GM23248 (cell line): ENCODE measurements around the gene TAS2R3. TPM values are rescaled to one million over a fixed set of nuclear protein-coding genes. Genes with fewer than 3 reads are reported as not detected.

ENCODE experiments used
- DNase-seq: peaks from one replicate; pipeline ENCODE4 v3.0.0-alpha.2; 2015
- H2AFZ ChIP-seq: fragments of 200-600 bp; sonication (generic); 2 replicates; pipeline ENCODE4 v1.6.1; 2016; ENCODE audit warnings: antibody characterized with exemption
- H3F3A ChIP-seq: fragments of 200-600 bp; sonication (generic); 2 replicates; pipeline ENCODE4 v1.6.1; 2016; ENCODE audit warnings: mild to moderate bottlenecking, antibody characterized with exemption, mixed run types; ENCODE audit not compliant: insufficient read depth
- H3K27ac ChIP-seq: fragments of 200-600 bp; sonication (generic); 2 replicates; pipeline ENCODE4 v1.5.1; 2016; ENCODE audit warnings: mild to moderate bottlenecking
- H3K27me3 ChIP-seq: fragments of 200-600 bp; sonication (generic); replicated peaks from 2 replicates; pipeline ENCODE4 v1.6.1; 2016; ENCODE audit warnings: mild to moderate bottlenecking; ENCODE audit not compliant: insufficient read depth
- H3K36me3 ChIP-seq: fragments of 200-600 bp; sonication (generic); 2 replicates; pipeline ENCODE4 v1.6.1; 2016; ENCODE audit warnings: low read depth, mild to moderate bottlenecking
- H3K4me1 ChIP-seq: fragments of 200-600 bp; sonication (generic); 2 replicates; pipeline ENCODE4 v1.6.1; 2016; ENCODE audit warnings: mild to moderate bottlenecking; ENCODE audit not compliant: insufficient read depth
- H3K4me2 ChIP-seq: fragments of 200-600 bp; sonication (generic); one replicate; pipeline ENCODE4 v1.6.1; 2016; ENCODE audit warnings: mild to moderate bottlenecking; ENCODE audit not compliant: unreplicated experiment
- H3K4me3 ChIP-seq: fragments of 200-600 bp; sonication (generic); 2 replicates; pipeline ENCODE4 v1.5.1; 2016; ENCODE audit warnings: mild to moderate bottlenecking
- H3K79me2 ChIP-seq: fragments of 200-600 bp; sonication (generic); 2 replicates; pipeline ENCODE4 v1.6.1; 2016; ENCODE audit warnings: mild to moderate bottlenecking; ENCODE audit not compliant: insufficient read depth
- H3K9ac ChIP-seq: fragments of 200-600 bp; sonication (generic); 2 replicates; pipeline ENCODE4 v1.6.1; 2016; ENCODE audit warnings: mild to moderate bottlenecking
- H3K9me2 ChIP-seq: fragments of 200-600 bp; sonication (generic); 2 replicates; pipeline ENCODE4 v1.6.1; 2016; ENCODE audit warnings: mixed run types, mild to moderate bottlenecking, moderate library complexity; ENCODE audit not compliant: insufficient read depth
- H3K9me3 ChIP-seq: fragments of 200-600 bp; sonication (generic); one replicate; pipeline ENCODE4 v1.6.1; 2017; ENCODE audit warnings: low read depth
- H4K20me1 ChIP-seq: fragments of 200-600 bp; sonication (generic); 2 replicates; pipeline ENCODE4 v1.6.0; 2016; ENCODE audit not compliant: insufficient read depth
- EZH2 ChIP-seq: fragments of 200-600 bp; sonication (generic); IDR thresholded peaks from 2 replicates; pipeline ENCODE4 v1.6.1; 2018; ENCODE audit warnings: antibody characterized with exemption, mild to moderate bottlenecking; ENCODE audit not compliant: insufficient read depth, poor library complexity, severe bottlenecking
- EZH2phosphoT487 ChIP-seq: fragments of 200-600 bp; sonication (generic); IDR thresholded peaks from 2 replicates; pipeline ENCODE4 v1.6.1; 2018; ENCODE audit warnings: antibody characterized with exemption, moderate library complexity, mild to moderate bottlenecking, low read depth; ENCODE audit not compliant: insufficient read depth
- WGBS, 2 experiments: methylation state at CpG; one replicate each; pipeline ENCODE4 v1.1.6; 2015 to 2017; ENCODE audit warnings: low lambda C conversion rate in 2 of 2, low coverage in 1 of 2; ENCODE audit errors: missing lambda C conversion rate in 2 of 2; 5-methylcytosine and 5-hydroxymethylcytosine counted together
- in situ Hi-C: fragments of 300-500 bp; cut with MboI; formaldehyde crosslinking; loops from 2 replicates; pipeline ENCODE4 v1.15.0; 2020
- polyA plus RNA-seq: library from polyadenylated mRNA; unstranded; fragments of >200 nt; fragmentation: Nextera tagmentation; extraction: Ambion mirVana; gene quantifications from 2 replicates; pipeline ENCODE4 v1.2.1, GENCODE V29; 2016
- total RNA-seq: library from RNA; depleted of rRNA; stranded (reverse); fragments of >200 nt; shearing (Covaris generic); gene quantifications from 2 replicates; pipeline ENCODE4 v1.2.3, GENCODE V29; 2014

Gene TAS2R3
- total and polyA plus RNA-seq, 2 experiments from 2014 or later, result not detected

GRCh38 chr7:141717450-141717849 is 46.4 kb upstream of the TAS2R3 start:
- H3K9me2 ChIP-seq, result no peaks in the 10 kb centered on the region
- no peaks in the 10 kb centered on the region for H3F3A ChIP-seq
- no peaks in the 10 kb centered on the region for H3K9me3 ChIP-seq
- H3K4me3 ChIP-seq, result no peak overlapping the region
- no peaks in the 10 kb centered on the region for H3K79me2 ChIP-seq
- TF ChIP-seq EZH2phosphoT487, result no peak
- TF ChIP-seq EZH2, result no peak
- no peaks in the 10 kb centered on the region for H3K36me3 ChIP-seq
- no peak for DNase-seq
- no peak overlapping the region for H3K4me2 ChIP-seq
- WGBS, 2 experiments, result 71 to 73% methylated on average over 1 of the region's 1 CpG
- no peaks in the 10 kb centered on the region for H3K4me1 ChIP-seq
- no peak overlapping the region for H3K9ac ChIP-seq
- in situ Hi-C loops, result no loop called here
- H4K20me1 ChIP-seq, result no peaks in the 10 kb centered on the region
- no peak overlapping the region for H3K27ac ChIP-seq
- H3K27me3 ChIP-seq, result no peaks in the 10 kb centered on the region
- H2AFZ ChIP-seq, result no peak overlapping the region

- Histone ChIP-seq H3K4me3 (no peak overlapping the region), H3K27ac (no peak overlapping the region), H3K27me3 (no peaks in the 10 kb centered on the region), H3F3A (no peaks in the 10 kb centered on the region), H3K4me2 (no peak overlapping the region), H3K9me3 (no peaks in the 10 kb centered on the region), H3K9ac (no peak overlapping the region), H3K4me1 (no peaks in the 10 kb centered on the region), H3K9me2 (no peaks in the 10 kb centered on the region), H2AFZ (no peak overlapping the region), H3K79me2 (no peaks in the 10 kb centered on the region), H3K36me3 (no peaks in the 10 kb centered on the region), H4K20me1 (no peaks in the 10 kb centered on the region)
- WGBS, 2 experiments, result 41 to 43% methylated on average over 2 of the region's 2 CpGs
- TF ChIP-seq EZH2 (no peak), EZH2phosphoT487 (no peak)
- in situ Hi-C loops, result no loop called here
- DNase-seq, result no peak
These were observed 41.4 kb upstream of the TAS2R3 start for GRCh38 chr7:141722529-141722928.

GRCh38 chr7:141729020-141729419 is 34.9 kb upstream of the TAS2R3 start:
- H3K79me2 ChIP-seq, result no peaks in the 10 kb centered on the region
- no peaks in the 10 kb centered on the region for H3K9me3 ChIP-seq
- H3K27me3 ChIP-seq, result no peaks in the 10 kb centered on the region
- 35 to 40% methylated on average over 1 of the region's 1 CpG for WGBS, 2 experiments
- DNase-seq, result no peak
- no peaks in the 10 kb centered on the region for H4K20me1 ChIP-seq
- no peak overlapping the region for H2AFZ ChIP-seq
- no peak overlapping the region for H3K4me3 ChIP-seq
- in situ Hi-C loops, result no loop called here
- no peaks in the 10 kb centered on the region for H3F3A ChIP-seq
- no peaks in the 10 kb centered on the region for H3K36me3 ChIP-seq
- no peak overlapping the region for H3K27ac ChIP-seq
- H3K4me1 ChIP-seq, result no peaks in the 10 kb centered on the region
- no peak overlapping the region for H3K4me2 ChIP-seq
- H3K9ac ChIP-seq, result no peak overlapping the region
- H3K9me2 ChIP-seq, result no peaks in the 10 kb centered on the region
- TF ChIP-seq EZH2 (no peak), EZH2phosphoT487 (no peak)

- no peaks in the 10 kb centered on the region for H3K36me3 ChIP-seq
- H4K20me1 ChIP-seq, result no peaks in the 10 kb centered on the region
- no peak overlapping the region for H3K4me2 ChIP-seq
- H3K9me3 ChIP-seq, result no peaks in the 10 kb centered on the region
- in situ Hi-C loops, result no loop called here
- no peaks in the 10 kb centered on the region for H3K4me1 ChIP-seq
- H3K27me3 ChIP-seq, result no peaks in the 10 kb centered on the region
- H3K4me3 ChIP-seq, result no peak overlapping the region
- 79 to 98% methylated on average over 12 to 19 of the region's 24 CpGs for WGBS, 2 experiments
- no peak for TF ChIP-seq EZH2
- TF ChIP-seq EZH2phosphoT487, result no peak
- H3K9me2 ChIP-seq, result no peaks in the 10 kb centered on the region
- DNase-seq, result no peak
- no peak overlapping the region for H3K9ac ChIP-seq
- H3K79me2 ChIP-seq, result no peaks in the 10 kb centered on the region
- no peak overlapping the region for H3K27ac ChIP-seq
- no peaks in the 10 kb centered on the region for H3F3A ChIP-seq
- H2AFZ ChIP-seq, result no peak overlapping the region
These were observed 32.3 kb upstream of the TAS2R3 start for GRCh38 chr7:141731476-141732149.
